ENCODE measurements around the gene EIF4H.
A peak's percentile ranks its signal among the peaks of the same experiment; 100 is the strongest.
"Not testable (repeated sequence)": the region's sequence is repeated elsewhere in the genome, so short reads cannot be mapped to it uniquely, and the experiment has no call there.

EIF4H gene

DNA sequence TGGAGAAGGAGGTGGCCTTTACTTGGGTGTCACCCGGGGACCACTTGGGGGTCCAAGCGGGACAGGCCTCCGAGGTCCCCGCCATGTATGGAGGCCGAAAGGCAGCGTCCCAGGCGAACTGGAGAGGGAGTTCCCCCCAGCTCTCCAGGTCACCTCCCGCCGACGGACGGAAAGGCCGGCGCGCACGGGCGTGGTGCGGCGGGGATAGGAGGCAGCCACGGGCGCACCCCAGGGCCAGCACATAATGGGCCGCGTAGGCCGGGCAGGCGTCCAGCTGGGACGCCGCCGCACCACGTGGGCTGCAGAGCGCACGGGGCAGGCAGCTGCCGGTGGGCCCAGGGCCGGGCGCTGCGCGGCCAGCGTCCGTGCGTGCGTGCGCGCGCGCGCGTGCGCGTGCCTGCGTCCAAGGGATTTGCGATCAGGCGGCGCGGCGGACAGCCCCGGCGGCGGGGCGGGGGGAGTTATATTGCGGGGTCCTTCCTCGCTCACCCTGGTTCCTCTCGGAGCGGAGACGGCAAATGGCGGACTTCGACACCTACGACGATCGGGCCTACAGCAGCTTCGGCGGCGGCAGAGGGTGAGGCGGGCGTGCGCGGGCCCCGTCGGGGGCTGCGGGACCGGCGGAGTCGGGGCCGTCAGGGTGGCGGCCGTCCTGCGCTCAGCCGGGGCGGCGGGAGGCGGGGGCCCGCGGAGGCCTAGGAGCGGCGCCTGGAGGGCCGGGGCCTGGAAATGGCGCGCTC lies at the start of gene EIF4H:
Gene EIF4H (plus strand): TSS at position 491 of the 740 bp plus-strand sequence. CDS start 28 bp downstream, at position 519.
- DNase-seq: peak; percentile 86

- DNase-seq: no peak
Observed at GRCh38 chr7:74126220-74126880, 47.8 kb upstream of the EIF4H start.

DNA sequence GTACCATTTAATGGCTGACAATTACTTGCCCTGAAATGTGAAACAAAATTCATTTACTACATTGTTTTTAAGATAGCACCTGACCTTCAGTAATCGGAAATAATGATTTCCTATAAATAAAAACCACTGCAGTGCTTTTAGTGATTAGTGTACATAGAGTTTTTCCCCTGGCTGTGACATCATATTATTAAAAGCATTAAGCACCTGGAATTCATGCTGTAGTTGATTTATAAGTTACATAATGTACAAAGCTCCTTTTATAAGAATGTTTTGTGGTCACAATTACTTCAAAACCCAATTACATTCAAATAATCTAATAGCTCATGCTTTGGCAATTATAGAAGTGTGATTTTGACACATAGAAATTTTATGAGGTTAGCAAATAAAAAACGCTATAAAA lies 44.3 kb upstream of the EIF4H start:
- DNase-seq: no peak

DNA sequence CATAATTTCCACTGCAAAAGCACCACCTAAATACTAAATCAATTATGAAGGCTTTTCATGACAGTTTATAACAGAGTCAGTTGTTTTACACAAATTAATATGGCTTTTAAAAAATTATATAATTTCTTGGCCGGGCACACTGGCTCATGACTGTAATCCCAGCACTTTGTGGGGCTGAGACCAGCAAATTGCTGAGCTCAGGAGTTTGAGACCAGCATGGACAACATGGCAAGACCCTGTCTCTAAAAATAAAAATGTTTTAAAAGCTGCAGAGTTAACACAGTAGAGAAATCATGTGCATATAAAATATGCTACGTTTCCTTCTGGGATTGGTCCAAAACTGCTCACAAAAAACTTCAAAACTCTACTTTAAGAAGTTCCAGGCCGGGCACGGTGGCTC lies 43.6 kb upstream of the EIF4H start:
- no peak for DNase-seq

DNA sequence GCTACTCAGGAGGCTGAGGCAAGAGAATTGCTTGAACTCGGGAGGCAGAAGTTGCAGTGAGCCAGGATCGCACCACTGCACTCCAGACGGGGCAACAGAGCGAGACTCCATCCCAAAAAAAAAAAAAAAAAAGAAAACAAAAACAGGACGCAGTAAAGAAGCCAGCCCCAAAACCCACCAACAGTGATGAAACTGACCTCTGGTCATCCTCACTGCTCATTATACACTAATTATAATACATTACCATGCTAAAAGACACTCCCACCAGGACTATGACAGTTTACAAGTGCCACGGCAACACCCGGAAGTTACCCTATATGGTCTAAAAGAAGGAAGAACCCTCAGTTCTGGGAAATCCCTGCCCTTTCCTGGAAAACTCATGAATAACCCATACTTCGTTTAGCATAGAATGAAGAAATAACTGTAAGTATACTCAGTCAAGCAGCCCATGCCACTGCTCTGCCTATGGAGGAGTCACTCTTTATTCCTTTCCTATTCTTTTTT lies 40.0 kb upstream of the EIF4H start:
- no peak for DNase-seq

- no peak for DNase-seq
Observed at GRCh38 chr7:74138334-74138867, 35.8 kb upstream of the EIF4H start.

DNA sequence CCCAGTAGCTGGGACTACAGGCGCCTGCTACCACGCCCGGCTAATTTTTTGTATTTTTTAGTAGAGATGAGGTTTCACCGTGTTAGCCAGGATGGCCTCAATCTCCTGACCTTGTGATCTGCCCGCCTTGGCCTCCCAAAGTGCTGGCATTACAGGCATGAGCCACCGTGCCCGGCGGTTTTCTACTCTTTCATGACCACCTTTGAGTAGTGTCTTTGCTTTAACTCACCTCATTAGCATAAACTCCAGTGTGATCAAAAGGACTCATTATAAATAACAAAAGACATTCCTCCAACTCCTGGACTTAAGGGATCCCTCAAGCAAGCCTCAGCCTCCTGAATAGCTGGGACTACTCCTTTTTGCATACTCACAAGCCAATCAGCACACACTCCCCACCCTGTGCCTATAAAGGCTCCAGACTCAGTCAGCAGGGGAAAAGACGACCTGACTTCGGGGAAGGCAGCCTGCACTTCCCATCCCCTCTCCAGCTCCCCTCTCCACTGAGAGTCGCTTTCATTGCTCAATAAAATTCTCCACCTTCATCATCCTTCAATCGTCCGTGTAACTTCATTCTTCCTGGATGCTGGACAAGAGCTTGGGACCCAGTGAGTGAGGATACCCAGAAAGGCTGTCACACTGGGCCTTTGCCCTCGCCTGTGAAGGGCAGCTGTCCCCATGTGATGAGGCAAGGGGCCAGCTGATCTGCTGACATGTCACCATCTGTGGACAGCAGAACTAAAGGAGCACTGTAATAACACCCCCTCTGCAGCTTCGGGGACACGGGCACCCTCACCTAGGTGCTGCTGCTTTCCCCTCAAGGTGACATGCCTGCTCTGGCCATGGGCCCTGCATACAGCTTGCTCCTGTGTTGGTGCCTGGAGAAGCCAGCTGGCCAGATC lies 35.0 kb upstream of the EIF4H start:
- DNase-seq: no peak

- DNase-seq: no peak
Observed at GRCh38 chr7:74141705-74142104, 32.5 kb upstream of the EIF4H start.

GRCh38 chr7:74143383-74143782 lies 30.8 kb upstream of the EIF4H start:
- no peak for DNase-seq

- no peak for DNase-seq
Observed at GRCh38 chr7:74148491-74148890, 25.7 kb upstream of the EIF4H start.

GRCh38 chr7:74149071-74149470 lies 25.1 kb upstream of the EIF4H start:
- DNase-seq: no peak

- no peak for DNase-seq
Observed at GRCh38 chr7:74149603-74150002, 24.6 kb upstream of the EIF4H start.

DNA sequence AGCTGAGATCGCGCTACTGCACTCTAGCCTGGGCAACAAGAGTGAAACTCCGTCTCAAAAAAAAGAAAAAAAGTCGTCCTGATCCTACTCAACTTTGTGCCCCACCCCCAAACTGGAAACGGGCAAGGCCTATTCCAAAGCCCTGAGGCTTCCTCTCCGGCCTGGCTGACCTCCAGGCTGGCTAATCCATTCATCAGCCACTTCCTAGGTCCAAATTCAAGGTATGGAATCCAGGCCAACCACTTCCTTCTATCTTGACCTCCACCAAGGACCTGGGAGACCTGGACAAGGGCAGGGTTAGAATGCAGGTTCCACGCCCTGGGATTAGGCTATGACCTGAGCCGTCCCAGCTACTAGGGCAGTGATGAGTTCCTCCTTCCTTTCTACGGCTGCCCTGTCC lies 20.4 kb upstream of the EIF4H start:
- no peak for DNase-seq

DNA sequence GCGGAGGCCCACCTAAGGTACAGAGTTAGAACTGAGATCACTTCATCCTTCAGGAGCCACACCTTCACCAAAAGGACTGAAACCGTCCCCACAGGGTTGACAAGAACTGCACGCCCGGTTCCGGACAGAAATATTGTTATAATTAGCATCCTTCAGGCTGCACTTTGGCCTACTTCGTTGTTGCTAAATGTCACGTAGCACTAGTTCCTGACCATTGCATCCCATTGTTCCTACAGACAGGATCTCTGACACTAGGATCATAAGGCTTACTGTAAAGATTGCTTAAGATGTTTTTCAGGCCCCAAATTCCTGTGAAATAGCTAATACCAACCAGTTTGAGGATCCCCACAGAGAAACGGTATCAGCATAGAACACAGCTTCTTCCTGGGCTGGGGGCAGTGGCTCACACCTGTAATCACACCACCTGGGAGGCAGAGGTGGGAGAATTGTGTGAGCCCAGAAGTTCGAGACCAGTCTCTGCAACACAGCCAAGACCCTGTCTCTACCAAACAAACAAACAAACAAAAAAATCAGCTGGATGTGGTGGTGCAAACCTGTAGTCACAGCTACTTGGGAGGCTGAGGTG lies 18.3 kb upstream of the EIF4H start:
- DNase-seq: no peak

- no peak for DNase-seq
Observed at GRCh38 chr7:74157605-74158004, 16.6 kb upstream of the EIF4H start.

DNA sequence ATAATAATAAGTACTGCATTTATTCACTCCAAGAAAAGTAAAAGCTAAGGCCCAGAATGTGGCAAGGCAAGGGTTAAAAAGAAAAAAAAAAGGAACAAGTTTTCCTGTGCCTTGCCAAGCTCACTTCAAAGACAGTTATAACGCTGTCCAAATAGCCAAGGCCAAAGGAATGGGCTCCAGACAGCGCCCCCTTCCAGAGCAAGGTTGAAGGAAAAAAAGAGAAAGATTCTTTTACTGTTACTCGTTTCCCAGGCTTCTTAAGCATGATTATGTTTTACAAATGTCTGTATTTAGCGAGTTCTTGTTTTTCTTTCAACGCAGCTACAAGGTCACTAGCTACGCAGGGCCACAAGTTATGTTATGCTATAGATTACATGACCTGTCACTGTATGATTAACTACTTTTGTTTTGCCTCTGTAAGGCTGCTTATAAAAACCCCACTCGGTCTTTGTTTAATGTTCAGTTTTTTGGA lies 9.1 kb upstream of the EIF4H start:
- no peak for DNase-seq

DNA sequence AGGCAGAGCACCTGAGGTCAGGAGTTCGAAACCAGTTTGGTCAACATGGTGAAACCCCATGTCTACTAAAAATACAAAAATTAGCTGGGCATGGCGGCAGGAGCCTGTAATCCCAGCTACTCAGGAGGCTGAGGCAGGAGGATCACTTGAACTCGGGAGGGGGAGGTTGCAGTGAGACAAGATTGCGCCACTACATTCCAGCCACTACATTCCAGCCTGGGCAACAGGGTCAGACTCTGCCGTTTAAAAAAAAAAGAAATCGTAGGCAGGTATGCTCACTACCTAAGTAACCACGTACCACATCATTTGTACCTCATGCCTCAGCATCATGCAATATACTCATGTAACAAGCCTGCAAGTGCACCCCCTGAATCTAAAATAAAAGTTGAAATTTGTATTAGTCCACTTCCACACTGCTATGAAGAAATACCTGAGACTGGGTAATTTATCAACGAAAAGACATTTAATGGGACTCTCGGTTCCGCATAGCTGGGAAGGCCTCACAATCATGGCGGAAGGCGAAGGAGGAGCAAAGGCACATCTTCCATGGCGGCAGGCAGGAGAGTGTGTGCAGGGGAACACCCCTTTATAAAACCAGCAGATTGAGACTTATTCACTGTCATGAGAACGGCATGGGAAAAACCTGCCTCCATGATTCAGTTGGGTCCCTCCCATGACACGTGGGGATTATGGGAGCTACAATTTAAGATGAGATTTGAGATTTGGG lies 8.1 kb upstream of the EIF4H start:
- no peak for DNase-seq

DNA sequence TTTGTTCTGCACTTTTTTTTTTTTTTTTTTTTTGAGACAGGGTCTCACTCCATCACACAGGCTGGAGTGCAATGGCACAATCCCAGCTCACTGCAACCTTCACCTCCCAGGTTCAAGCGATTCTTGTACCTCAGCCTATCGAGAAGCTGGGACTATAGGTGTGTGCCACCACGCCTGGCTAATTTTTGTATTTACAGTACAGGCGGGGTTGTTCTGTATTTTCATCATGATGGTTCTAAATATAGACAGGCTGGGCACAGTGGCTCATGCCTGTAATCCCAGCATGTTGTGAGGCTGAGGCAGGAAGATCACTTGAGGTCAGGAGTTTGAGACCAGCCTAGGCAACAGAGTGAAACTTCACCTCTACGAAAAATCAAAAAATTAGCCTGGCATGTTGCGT lies 6.8 kb upstream of the EIF4H start:
- not testable (repeated sequence) for DNase-seq

DNA sequence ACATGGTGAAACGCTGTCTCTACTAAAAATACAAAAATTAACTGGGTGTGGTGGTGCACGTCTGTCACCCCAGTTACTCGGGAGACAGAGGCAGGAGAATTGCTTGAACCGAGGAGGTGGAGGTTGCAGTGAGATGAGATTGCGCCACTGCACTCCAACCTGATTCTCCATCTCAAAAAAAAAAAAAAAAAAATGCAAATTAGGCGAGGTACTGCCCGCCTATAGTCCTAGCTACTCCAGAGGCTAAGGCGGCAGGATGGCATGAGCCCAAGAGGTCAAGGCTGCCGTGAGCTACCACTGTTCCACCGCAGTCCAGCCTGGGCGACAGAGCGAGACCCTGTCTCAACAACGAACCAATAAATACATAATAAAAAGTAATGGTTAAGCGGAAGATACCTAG lies 1.1 kb upstream of the EIF4H start:
- DNase-seq: no peak

GRCh38 chr7:74173491-74173865 lies 678 bp upstream of the EIF4H start:
- DNase-seq: no peak

GRCh38 chr7:74174606-74175082 lies 488 bp downstream of the EIF4H start:
- DNase-seq: no peak

- no peak for DNase-seq
Observed at GRCh38 chr7:74175340-74175739, 1.2 kb downstream of the EIF4H start.
